Cardiac fibroblast (primary cell): ENCODE results near the gene GABPB1.
"Not testable (repeated sequence)": the region's sequence is repeated elsewhere in the genome, so short reads cannot be mapped to it uniquely, and the experiment has no call there.

Experiments
- DNase-seq, 2 donors: peaks; one replicate each; pipeline versions ENCODE4 v3.0.0 to v3.0.0-alpha.2; 2010; ENCODE audit warnings: low read depth in 2 of 2
- H3K4me3 ChIP-seq, 2 donors: replicated peaks in 1 of 2; 1 replicate in 1 of 2; 2 replicates in 1 of 2; pipeline ENCODE4 v1.5.1; 2011; ENCODE audit warnings: low read depth in 2 of 2, low read length in 2 of 2, mild to moderate bottlenecking in 2 of 2, moderate library complexity in 1 of 2
- CTCF ChIP-seq: IDR thresholded peaks from one replicate; pipeline ENCODE4 v1.5.1; 2011; ENCODE audit warnings: low read depth, mild to moderate bottlenecking, low read length, inconsistent platforms

GABPB1 gene

DNA sequence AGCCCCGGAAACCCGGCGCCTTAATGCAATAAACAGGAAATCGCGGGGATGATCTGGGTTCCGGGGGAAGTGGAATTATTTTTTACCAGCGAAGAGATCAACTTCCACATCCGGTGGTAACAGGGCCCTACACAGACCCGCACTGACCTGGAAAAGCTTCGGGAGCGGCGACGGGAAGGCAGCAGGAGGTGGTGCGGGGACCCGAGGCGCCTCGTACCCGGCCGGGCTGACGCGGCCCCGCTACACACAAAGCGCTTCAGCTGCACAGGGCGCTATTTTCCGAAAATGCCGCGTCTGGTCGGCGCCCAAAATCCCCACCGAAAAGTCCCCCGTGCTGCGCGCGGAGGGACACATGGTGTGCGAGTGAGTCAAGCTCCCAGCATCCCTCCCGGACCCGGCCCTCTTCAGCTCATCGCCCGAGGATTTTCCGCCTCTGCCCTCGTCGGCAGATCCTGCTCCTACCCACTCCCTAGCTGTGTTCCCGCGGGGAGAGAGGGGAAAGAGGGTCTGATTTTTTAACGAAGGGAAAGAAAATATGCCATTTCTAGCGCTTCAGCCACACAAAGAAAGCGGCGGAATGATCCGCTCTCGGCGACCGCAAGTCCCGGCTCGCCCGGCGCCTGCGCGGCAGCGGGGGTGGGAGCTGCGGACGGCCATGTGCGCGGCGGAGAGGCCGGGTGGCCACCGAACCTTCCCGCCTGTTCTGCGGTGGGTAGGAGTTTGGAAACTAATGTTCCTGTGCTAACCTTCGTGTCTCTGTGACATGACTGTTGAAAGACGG, at the start of gene GABPB1:
TSS of gene GABPB1 (minus strand) at position 361 of the 781 bp plus-strand sequence. CDS start 45,400 bp downstream, outside the sequence.
- TF ChIP-seq CTCF, result no peak
- peak within 1 kb of the TSS; percentile 78 to 80 for H3K4me3 ChIP-seq
- DNase-seq, result peak; percentile 97 to 98

DNA sequence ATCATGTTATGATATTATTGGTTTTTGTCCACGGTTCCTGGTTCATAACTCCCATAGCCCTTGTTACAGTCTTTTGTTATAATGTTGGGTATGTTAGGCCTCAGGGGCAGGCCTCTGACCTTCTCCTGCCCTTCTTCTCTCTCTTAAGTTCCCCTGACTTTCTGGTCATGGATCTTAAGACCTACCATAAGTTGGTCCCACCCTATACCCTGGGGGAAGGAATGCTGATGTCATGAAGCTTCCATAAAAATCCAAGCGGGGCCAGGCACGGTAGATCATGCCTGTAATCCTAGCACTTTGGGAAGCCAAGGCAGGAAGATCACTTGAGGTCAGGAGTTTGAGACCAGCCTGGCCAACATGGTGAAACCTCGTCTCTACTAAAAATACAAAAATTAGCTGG, 36.6 kb upstream of the GABPB1 start:
- not testable (repeated sequence) for H3K4me3 ChIP-seq, DNase-seq

- DNase-seq, result no peak
- H3K4me3 ChIP-seq, result no peak overlapping the region
- no peak for TF ChIP-seq CTCF
Observed at GRCh38 chr15:50390554-50391264, 35.7 kb upstream of the GABPB1 start.

DNA sequence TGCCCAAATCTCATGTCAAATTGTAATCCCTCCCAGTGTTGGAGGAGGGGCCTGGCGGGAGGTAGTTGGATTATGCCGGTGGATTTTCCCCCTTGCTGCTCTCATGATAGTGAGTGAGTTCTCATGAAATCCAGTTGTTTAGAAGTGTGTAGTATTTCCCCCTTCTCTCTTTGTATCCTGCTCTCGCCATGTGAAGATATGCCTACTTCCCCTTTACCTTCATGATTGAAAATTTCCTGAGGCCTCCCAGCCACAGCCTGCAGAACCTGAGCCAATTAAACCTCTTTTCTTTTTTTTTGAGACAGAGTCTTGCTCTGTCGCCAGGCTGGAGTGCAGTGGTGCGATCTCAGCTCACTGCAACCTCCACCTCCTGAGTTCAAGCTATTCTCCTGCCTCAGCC, 27.4 kb upstream of the GABPB1 start:
- H3K4me3 ChIP-seq, DNase-seq: not testable (repeated sequence)

- peak in 1 of 2 donors; percentile 18 for DNase-seq
- TF ChIP-seq CTCF, result no peak
Observed at GRCh38 chr15:50381438-50381837, 26.4 kb upstream of the GABPB1 start.

GRCh38 chr15:50380089-50380488, 25.1 kb upstream of the GABPB1 start:
- no peak overlapping the region for H3K4me3 ChIP-seq
- peak; percentile 33 to 55 for DNase-seq
- TF ChIP-seq CTCF, result no peak

More at GRCh38 chr15:50381438-50381837, 26.4 kb upstream of the GABPB1 start:
- H3K4me3 ChIP-seq, result no peak overlapping the region

GRCh38 chr15:50379413-50379812, 24.4 kb upstream of the GABPB1 start:
- DNase-seq, result not testable (repeated sequence)

GRCh38 chr15:50378776-50379175, 23.8 kb upstream of the GABPB1 start:
- no peak overlapping the region for H3K4me3 ChIP-seq
- TF ChIP-seq CTCF, result no peak
- no peak for DNase-seq

More at GRCh38 chr15:50379413-50379812, 24.4 kb upstream of the GABPB1 start:
- H3K4me3 ChIP-seq, result not testable (repeated sequence)
